Ishikawa (cell line): ENCODE results near the gene MAPRE3.

Experiments
- CEBPB ChIP-seq: IDR thresholded peaks from 2 replicates; pipeline ENCODE4 v1.6.1; 2012
- CREB1 ChIP-seq: IDR thresholded peaks from 2 replicates; pipeline ENCODE4 v1.6.1; 2012; ENCODE audit warnings: low read depth
- EGR1 ChIP-seq: IDR thresholded peaks from 2 replicates; pipeline ENCODE4 v1.6.1; 2012
- EP300 ChIP-seq: IDR thresholded peaks from 2 replicates; pipeline ENCODE4 v1.6.1; 2012; ENCODE audit warnings: borderline replicate concordance
- FOXM1 ChIP-seq: IDR thresholded peaks from 2 replicates; pipeline ENCODE4 v1.6.1; 2012; ENCODE audit warnings: low read depth, borderline replicate concordance
- MAX ChIP-seq: IDR thresholded peaks from 2 replicates; pipeline ENCODE4 v1.6.1; 2012
- NFIC ChIP-seq: IDR thresholded peaks from 2 replicates; pipeline ENCODE4 v1.6.1; 2012
- RAD21 ChIP-seq: IDR thresholded peaks from 2 replicates; pipeline ENCODE4 v1.6.1; 2012; ENCODE audit warnings: low read depth
- REST ChIP-seq: IDR thresholded peaks from 2 replicates; pipeline ENCODE4 v1.6.1; 2012; ENCODE audit warnings: low read depth, mild to moderate bottlenecking
- TAF1 ChIP-seq: IDR thresholded peaks from 2 replicates; pipeline ENCODE4 v1.6.1; 2012; ENCODE audit warnings: low read depth, mild to moderate bottlenecking
- TCF12 ChIP-seq: IDR thresholded peaks from 2 replicates; pipeline ENCODE4 v1.6.1; 2012; ENCODE audit warnings: low read depth
- TEAD4 ChIP-seq: IDR thresholded peaks from 2 replicates; pipeline ENCODE4 v1.6.1; 2012
- USF1 ChIP-seq: IDR thresholded peaks from 2 replicates; pipeline ENCODE4 v1.6.1; 2012
- YY1 ChIP-seq: IDR thresholded peaks from 2 replicates; pipeline ENCODE4 v1.6.1; 2012; ENCODE audit warnings: low read depth
- ZBTB7A ChIP-seq: IDR thresholded peaks from 2 replicates; pipeline ENCODE4 v1.6.1; 2012; ENCODE audit warnings: low read depth

Gene MAPRE3

GRCh38 chr2:27023740-27024139, 53.3 kb downstream of the MAPRE3 start:
- TF ChIP-seq EP300 = no peak
- no peak for TF ChIP-seq CEBPB
- TF ChIP-seq TAF1 = no peak
- TF ChIP-seq TEAD4 = no peak
- TF ChIP-seq YY1 = no peak
- TF ChIP-seq MAX = no peak
- no peak for TF ChIP-seq USF1
- TF ChIP-seq EGR1 = no peak

GRCh38 chr2:27024188-27024587, 53.8 kb downstream of the MAPRE3 start:
- TF ChIP-seq REST (no peak), TEAD4 (no peak), TAF1 (no peak), MAX (no peak), EGR1 (no peak), TCF12 (no peak), USF1 (no peak), ZBTB7A (no peak), EP300 (no peak), YY1 (no peak), CEBPB (no peak), CREB1 (no peak), RAD21 (no peak), FOXM1 (no peak), NFIC (no peak)

- TF ChIP-seq EP300 (no peak), TEAD4 (no peak), CREB1 (no peak), REST (no peak), FOXM1 (no peak), USF1 (no peak)
Observed at GRCh38 chr2:27024812-27025211, 54.4 kb downstream of the MAPRE3 start.

GRCh38 chr2:27025281-27025800, 54.9 kb downstream of the MAPRE3 start:
- TF ChIP-seq EGR1 (no peak), USF1 (no peak), CREB1 (no peak), MAX (no peak), TEAD4 (no peak), NFIC (no peak), TCF12 (no peak), RAD21 (no peak), ZBTB7A (no peak), FOXM1 (no peak), CEBPB (no peak), TAF1 (no peak), REST (no peak), EP300 (no peak), YY1 (no peak)
